Upper lobe of left lung (tissue), 6 donors: ENCODE results near the gene VCP. TPM values are rescaled to one million over a fixed set of nuclear protein-coding genes. Genes with fewer than 3 reads are reported as not detected.
"Not testable (repeated sequence)": the region's sequence is repeated elsewhere in the genome, so short reads cannot be mapped to it uniquely, and the experiment has no call there.

Experiments used
- ATAC-seq, 2 donors: fragments of 200-7000 bp; cut with Tn5 transposase; one replicate each; pipeline ENCODE4 v1.9.1; 2022; ENCODE audit warnings: mild to moderate bottlenecking in 2 of 2, moderate library complexity in 2 of 2; ENCODE audit not compliant: low FRiP score in 2 of 2
- DNase-seq, 2 donors: peaks; one replicate each; pipeline ENCODE4 v3.0.0-alpha.2; 2019 to 2020
- H3K27ac ChIP-seq, 4 donors: fragments of 200-600 bp; sonication (generic); one replicate each; pipeline ENCODE4 v1.5.1; 2016 to 2019
- H3K27me3 ChIP-seq, 4 donors: fragments of 200-600 bp; sonication (generic); one replicate each; pipeline ENCODE4 v1.5.1; 2017 to 2019
- H3K36me3 ChIP-seq, 4 donors: fragments of 200-600 bp; sonication (generic); one replicate each; pipeline ENCODE4 v1.5.1; 2016 to 2019
- H3K4me1 ChIP-seq, 4 donors: fragments of 200-600 bp; sonication (generic); one replicate each; pipeline ENCODE4 v1.5.1; 2018 to 2019
- H3K4me3 ChIP-seq, 4 donors: fragments of 200-600 bp; sonication (generic); one replicate each; pipeline ENCODE4 v1.5.1; 2017 to 2019; ENCODE audit warnings: mild to moderate bottlenecking in 2 of 4, moderate library complexity in 1 of 4
- H3K9me3 ChIP-seq, 4 donors: fragments of 200-600 bp; sonication (generic); one replicate each; pipeline ENCODE4 v1.5.1; 2018 to 2019
- CTCF ChIP-seq, 6 experiments: fragments of 450-650 bp in 4 of 6; fragments of 200-600 bp in 2 of 6; sonication (generic) in 2 of 6; IDR thresholded peaks; one replicate each; pipeline ENCODE4 v1.5.1; 2016 to 2019; ENCODE audit warnings: antibody characterized with exemption in 6 of 6
- EP300 ChIP-seq, 4 donors: sonication (generic); formaldehyde crosslinking; IDR thresholded peaks; one replicate each; pipeline ENCODE4 v1.5.1; 2017; ENCODE audit warnings: antibody characterized with exemption in 4 of 4, control low read depth in 2 of 4
- POLR2A ChIP-seq, 4 donors: fragments of 450-650 bp; IDR thresholded peaks; one replicate each; pipeline ENCODE4 v1.5.1; 2016 to 2017; ENCODE audit warnings: antibody characterized with exemption in 4 of 4, mild to moderate bottlenecking in 2 of 4
- POLR2AphosphoS5 ChIP-seq, 2 donors: sonication (generic); formaldehyde crosslinking; IDR thresholded peaks; one replicate each; pipeline ENCODE4 v1.5.1; 2017; ENCODE audit warnings: antibody characterized with exemption in 2 of 2
- WGBS, 2 donors: methylation state at CpG; one replicate each; pipeline ENCODE4 v1.1.5; 2017 to 2018; 5-methylcytosine and 5-hydroxymethylcytosine counted together
- total RNA-seq, 6 donors: library from RNA; depleted of rRNA in 4 of 6; stranded (reverse); fragments of >200 nt in 4 of 6; gene quantifications; one replicate each; pipeline versions ENCODE4 v1.1.0 to v1.2.1, GENCODE V29; 2016 to 2021
- donor health status: DM: no; HTN: no; CAD: no; lungs with moderate emphysema.
- donor health status: DM: no; HTN: yes; CAD: no; lungs with severe emphysema.

VCP gene
- total RNA-seq, 6 donors from 2014 or later = 170 to 215 (median 189) TPM

DNA sequence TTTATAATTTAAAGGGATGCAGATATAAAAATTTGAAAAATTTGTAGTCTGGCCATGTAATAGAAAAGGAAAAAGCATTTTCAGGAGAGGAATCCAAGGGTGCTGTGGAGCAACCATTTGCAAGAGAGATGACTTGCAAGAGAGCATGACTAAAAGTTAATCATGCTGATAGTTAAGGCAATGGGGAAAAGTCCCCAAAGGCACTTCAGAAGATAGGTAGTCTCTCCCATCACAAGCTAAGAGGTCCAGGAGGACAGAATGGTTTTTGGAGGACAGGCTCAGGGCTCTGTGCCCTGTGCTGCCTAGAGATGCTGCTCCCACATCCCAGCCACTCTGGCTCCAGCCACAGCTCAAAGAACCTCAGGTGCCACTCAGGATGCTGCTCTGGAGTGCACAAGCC, 44.1 kb downstream of the VCP start:
- Histone ChIP-seq H3K27me3 (no peaks in the 10 kb centered on the region), H3K4me3 (no peak overlapping the region), H3K36me3 (peaks cover 0 to 6% (median 1%) of the 10 kb centered on the region in 4 donors), H3K4me1 (no peaks in the 10 kb centered on the region), H3K9me3 (no peaks in the 10 kb centered on the region), H3K27ac (no peak overlapping the region)
- DNase-seq = no peak
- no peak for TF ChIP-seq POLR2AphosphoS5 (IDR thresholded peaks at IDR 0.05)
- no peak for TF ChIP-seq POLR2A (IDR thresholded peaks at IDR 0.05)
- no peak for TF ChIP-seq EP300 (IDR thresholded peaks at IDR 0.05)
- no peak for ATAC-seq

DNA sequence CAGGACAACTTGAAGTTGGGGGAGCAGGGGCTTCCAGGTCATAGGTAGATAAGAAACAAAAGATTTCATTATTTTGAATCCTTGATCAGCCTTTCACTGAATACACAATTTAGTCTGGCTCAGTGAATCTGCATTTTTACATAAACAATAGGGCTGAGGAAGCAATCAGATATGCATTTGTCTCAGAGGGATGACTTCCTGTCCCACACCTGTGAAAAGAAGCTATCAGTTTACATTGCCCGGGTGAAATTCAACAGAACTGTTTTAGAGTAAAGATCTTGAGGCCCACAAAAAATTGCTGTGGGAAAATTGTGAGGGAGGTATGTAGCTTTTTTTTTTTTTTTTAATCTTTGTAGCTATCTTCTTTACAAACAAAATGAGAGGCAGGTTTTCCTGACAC, 44.6 kb downstream of the VCP start:
- DNase-seq = no peak
- H3K27ac ChIP-seq = no peak overlapping the region
- ATAC-seq = no peak
- no peaks in the 10 kb centered on the region for H3K9me3 ChIP-seq
- H3K27me3 ChIP-seq = no peaks in the 10 kb centered on the region
- WGBS, 2 donors = 28 to 50% methylated on average over 1 of the region's 1 CpG
- no peak overlapping the region for H3K4me3 ChIP-seq
- no peaks in the 10 kb centered on the region for H3K4me1 ChIP-seq
- no peak for TF ChIP-seq EP300 (IDR thresholded peaks at IDR 0.05)
- TF ChIP-seq POLR2A (IDR thresholded peaks at IDR 0.05) = no peak
- no peak for TF ChIP-seq CTCF (IDR thresholded peaks at IDR 0.05)
- TF ChIP-seq POLR2AphosphoS5 (IDR thresholded peaks at IDR 0.05) = no peak
- peaks cover 0 to 6% (median 0%) of the 10 kb centered on the region in 4 donors for H3K36me3 ChIP-seq

DNA sequence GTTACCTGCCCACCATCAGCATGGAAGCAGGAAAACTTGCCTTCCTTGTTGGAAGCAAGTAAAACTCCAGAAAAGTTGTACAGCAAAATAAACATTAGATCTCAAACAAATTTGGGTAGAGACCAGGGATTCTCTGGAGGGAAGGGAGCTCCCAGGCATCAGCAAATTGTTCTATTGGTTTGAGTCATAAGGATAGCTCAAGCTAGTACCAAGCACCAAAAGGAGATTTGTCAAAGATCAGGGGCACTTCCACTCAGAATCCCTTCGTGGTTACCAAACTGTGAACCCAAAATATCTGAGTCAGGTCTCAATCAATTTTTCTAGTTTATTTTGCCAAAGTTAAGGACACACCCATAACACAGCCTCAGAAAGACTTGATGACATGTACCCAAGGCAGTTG, 45.1 kb downstream of the VCP start:
- Histone ChIP-seq H3K9me3 (no peaks in the 10 kb centered on the region), H3K27me3 (no peaks in the 10 kb centered on the region), H3K4me3 (no peak overlapping the region), H3K27ac (no peak overlapping the region), H3K4me1 (no peaks in the 10 kb centered on the region), H3K36me3 (peaks cover 0 to 5% (median 0%) of the 10 kb centered on the region in 4 donors)
- DNase-seq (no peak), ATAC-seq (no peak)
- 60 to 69% methylated on average over 1 of the region's 1 CpG for WGBS, 2 donors
- no peak for TF ChIP-seq EP300 (IDR thresholded peaks at IDR 0.05)
- no peak for TF ChIP-seq POLR2A (IDR thresholded peaks at IDR 0.05)
- TF ChIP-seq POLR2AphosphoS5 (IDR thresholded peaks at IDR 0.05) = no peak
- TF ChIP-seq CTCF (IDR thresholded peaks at IDR 0.05) = no peak

GRCh38 chr9:35026671-35027070, 45.8 kb downstream of the VCP start:
- H3K36me3 ChIP-seq = peaks cover 0 to 9% (median 0%) of the 10 kb centered on the region in 4 donors
- ATAC-seq (no peak), DNase-seq (no peak)
- TF ChIP-seq POLR2A (IDR thresholded peaks at IDR 0.05) = no peak
- no peak for TF ChIP-seq CTCF (IDR thresholded peaks at IDR 0.05)
- no peak for TF ChIP-seq POLR2AphosphoS5 (IDR thresholded peaks at IDR 0.05)
- no peak for TF ChIP-seq EP300 (IDR thresholded peaks at IDR 0.05)
- H3K4me3 ChIP-seq = no peak overlapping the region
- no peak overlapping the region for H3K27ac ChIP-seq
- H3K27me3 ChIP-seq = no peaks in the 10 kb centered on the region
- 77 to 87% methylated on average over 3 of the region's 3 CpGs for WGBS, 2 donors
- no peaks in the 10 kb centered on the region for H3K9me3 ChIP-seq
- no peaks in the 10 kb centered on the region for H3K4me1 ChIP-seq

DNA sequence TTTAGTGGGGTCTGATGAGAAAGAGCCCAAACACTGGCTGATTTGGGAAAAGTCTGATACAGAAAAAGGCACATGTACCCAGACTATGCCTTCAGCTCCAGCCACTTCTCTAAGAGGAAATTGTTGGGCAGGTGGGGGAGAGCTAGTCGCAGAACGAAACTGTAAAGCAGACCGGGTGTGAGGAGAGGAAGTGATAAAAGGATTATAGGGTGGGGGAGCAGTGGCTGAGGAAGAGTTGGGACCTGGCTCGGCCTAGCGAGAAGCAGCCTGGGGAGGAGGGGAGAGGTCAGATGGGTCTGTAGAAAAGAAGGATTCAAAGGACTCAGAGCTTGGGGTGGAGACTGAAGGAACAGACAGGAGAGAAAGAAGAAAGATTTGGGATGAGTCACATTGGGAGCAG, 49.0 kb downstream of the VCP start:
- H3K4me3 ChIP-seq, DNase-seq, H3K9me3 ChIP-seq, H3K27me3 ChIP-seq, H3K27ac ChIP-seq, H3K4me1 ChIP-seq, ATAC-seq: not testable (repeated sequence)
- peaks cover 0 to 15% (median 0%) of the 10 kb centered on the region in 4 donors for H3K36me3 ChIP-seq
- 29 to 39% methylated on average over 5 of the region's 5 CpGs for WGBS, 2 donors

GRCh38 chr9:35014517-35014916, 57.9 kb downstream of the VCP start:
- DNase-seq (no peak), ATAC-seq (no peak)
- no peaks in the 10 kb centered on the region for H3K27me3 ChIP-seq
- H3K4me3 ChIP-seq = no peak overlapping the region
- WGBS, 2 donors = 73 to 82% methylated on average over 2 of the region's 2 CpGs
- no peaks in the 10 kb centered on the region for H3K4me1 ChIP-seq
- no peak overlapping the region for H3K27ac ChIP-seq
- peaks cover 3 to 18% (median 6%) of the 10 kb centered on the region in 4 donors for H3K9me3 ChIP-seq
- no peak for TF ChIP-seq POLR2AphosphoS5 (IDR thresholded peaks at IDR 0.05)
- no peak for TF ChIP-seq CTCF (IDR thresholded peaks at IDR 0.05)
- no peak for TF ChIP-seq POLR2A (IDR thresholded peaks at IDR 0.05)
- no peak for TF ChIP-seq EP300 (IDR thresholded peaks at IDR 0.05)
- peaks cover 0 to 21% (median 4%) of the 10 kb centered on the region in 4 donors for H3K36me3 ChIP-seq
